Esophagus muscularis mucosa (tissue), 3 donors: ENCODE results near the gene GPRIN1.

Experiments used
- POLR2A ChIP-seq: fragments of 450-650 bp; IDR thresholded peaks from one replicate; pipeline ENCODE4 v1.6.1; 2017; ENCODE audit warnings: antibody characterized with exemption, moderate library complexity, mild to moderate bottlenecking, low read depth
- POLR2AphosphoS5 ChIP-seq, 2 donors: sonication (generic); formaldehyde crosslinking; IDR thresholded peaks; one replicate each; pipeline ENCODE4 v1.6.1; 2017; ENCODE audit warnings: antibody characterized with exemption in 2 of 2
- TF ChIP-seq, protein P1 (sequence below), 3 experiments: fragments of 200-600 bp in 2 of 3; fragments of 450-650 bp in 1 of 3; sonication (generic) in 2 of 3; IDR thresholded peaks; one replicate each; pipeline ENCODE4 v1.5.1; 2017 to 2019; ENCODE audit warnings: antibody characterized with exemption in 3 of 3, mild to moderate bottlenecking in 2 of 3, moderate library complexity in 1 of 3

DNA sequence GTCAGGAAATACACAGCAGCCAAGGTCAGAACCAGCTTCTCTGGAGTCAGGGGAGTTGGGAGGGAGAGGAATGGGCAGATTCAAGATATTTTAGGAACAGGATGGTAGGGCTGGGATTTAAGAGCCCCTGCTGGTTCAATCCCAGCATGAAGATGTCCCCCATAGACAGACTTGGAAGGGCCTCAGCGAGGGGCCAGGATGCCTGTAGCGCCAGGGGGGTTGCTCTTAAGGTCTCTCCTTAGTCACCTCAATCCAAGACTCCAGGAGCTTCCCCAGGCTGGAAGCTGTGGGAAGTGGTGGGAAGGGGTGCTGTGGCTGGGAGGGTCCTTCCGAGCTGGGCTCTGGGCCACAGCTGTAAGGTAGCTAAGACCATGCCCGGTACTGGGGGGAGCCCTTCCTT, 29.3 kb upstream of the GPRIN1 start:
- TF ChIP-seq POLR2AphosphoS5 (IDR thresholded peaks at IDR 0.05): no peak
- TF ChIP-seq, protein P1, sequence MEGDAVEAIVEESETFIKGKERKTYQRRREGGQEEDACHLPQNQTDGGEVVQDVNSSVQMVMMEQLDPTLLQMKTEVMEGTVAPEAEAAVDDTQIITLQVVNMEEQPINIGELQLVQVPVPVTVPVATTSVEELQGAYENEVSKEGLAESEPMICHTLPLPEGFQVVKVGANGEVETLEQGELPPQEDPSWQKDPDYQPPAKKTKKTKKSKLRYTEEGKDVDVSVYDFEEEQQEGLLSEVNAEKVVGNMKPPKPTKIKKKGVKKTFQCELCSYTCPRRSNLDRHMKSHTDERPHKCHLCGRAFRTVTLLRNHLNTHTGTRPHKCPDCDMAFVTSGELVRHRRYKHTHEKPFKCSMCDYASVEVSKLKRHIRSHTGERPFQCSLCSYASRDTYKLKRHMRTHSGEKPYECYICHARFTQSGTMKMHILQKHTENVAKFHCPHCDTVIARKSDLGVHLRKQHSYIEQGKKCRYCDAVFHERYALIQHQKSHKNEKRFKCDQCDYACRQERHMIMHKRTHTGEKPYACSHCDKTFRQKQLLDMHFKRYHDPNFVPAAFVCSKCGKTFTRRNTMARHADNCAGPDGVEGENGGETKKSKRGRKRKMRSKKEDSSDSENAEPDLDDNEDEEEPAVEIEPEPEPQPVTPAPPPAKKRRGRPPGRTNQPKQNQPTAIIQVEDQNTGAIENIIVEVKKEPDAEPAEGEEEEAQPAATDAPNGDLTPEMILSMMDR (IDR thresholded peaks at IDR 0.05): no peak
- TF ChIP-seq POLR2A: no peak
